Thyroid gland (tissue), 4 donors: ENCODE measurements around the gene ZNF350.

ENCODE experiments used
- POLR2A ChIP-seq, 2 donors: fragments of 450-650 bp; IDR thresholded peaks; one replicate each; pipeline ENCODE4 v1.6.1; 2017; ENCODE audit warnings: antibody characterized with exemption in 2 of 2, mild to moderate bottlenecking in 2 of 2, moderate library complexity in 1 of 2
- TF ChIP-seq, protein P1 (sequence below), 6 experiments: fragments of 200-600 bp in 3 of 6; fragments of 450-650 bp in 3 of 6; sonication (generic) in 3 of 6; IDR thresholded peaks; one replicate each; pipeline ENCODE4 v1.5.1; 2016 to 2019; ENCODE audit warnings: antibody characterized with exemption in 6 of 6, mild to moderate bottlenecking in 2 of 6, inconsistent platforms in 1 of 6, moderate library complexity in 1 of 6

DNA sequence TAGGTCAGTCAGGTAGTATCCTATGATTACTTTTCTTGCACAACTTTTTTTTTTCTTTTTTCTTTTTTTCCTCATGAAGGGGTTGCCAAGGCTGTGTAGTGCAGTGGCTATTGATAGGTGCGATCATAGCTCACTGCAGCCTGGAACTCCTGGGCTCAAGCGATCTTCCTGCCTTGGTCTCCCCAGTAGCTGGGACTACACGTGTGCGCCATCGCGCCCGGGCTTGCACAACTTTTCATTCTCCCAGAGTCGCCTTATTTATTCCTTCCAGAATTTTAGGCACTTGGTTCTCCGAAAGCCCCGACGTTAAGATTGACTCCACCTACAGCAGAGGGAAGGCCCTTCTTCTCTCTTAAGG, 60.2 kb downstream of the ZNF350 start:
- TF ChIP-seq, protein P1, sequence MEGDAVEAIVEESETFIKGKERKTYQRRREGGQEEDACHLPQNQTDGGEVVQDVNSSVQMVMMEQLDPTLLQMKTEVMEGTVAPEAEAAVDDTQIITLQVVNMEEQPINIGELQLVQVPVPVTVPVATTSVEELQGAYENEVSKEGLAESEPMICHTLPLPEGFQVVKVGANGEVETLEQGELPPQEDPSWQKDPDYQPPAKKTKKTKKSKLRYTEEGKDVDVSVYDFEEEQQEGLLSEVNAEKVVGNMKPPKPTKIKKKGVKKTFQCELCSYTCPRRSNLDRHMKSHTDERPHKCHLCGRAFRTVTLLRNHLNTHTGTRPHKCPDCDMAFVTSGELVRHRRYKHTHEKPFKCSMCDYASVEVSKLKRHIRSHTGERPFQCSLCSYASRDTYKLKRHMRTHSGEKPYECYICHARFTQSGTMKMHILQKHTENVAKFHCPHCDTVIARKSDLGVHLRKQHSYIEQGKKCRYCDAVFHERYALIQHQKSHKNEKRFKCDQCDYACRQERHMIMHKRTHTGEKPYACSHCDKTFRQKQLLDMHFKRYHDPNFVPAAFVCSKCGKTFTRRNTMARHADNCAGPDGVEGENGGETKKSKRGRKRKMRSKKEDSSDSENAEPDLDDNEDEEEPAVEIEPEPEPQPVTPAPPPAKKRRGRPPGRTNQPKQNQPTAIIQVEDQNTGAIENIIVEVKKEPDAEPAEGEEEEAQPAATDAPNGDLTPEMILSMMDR (IDR thresholded peaks at IDR 0.05) = no peak
- TF ChIP-seq POLR2A (IDR thresholded peaks at IDR 0.05) = no peak
